KOPT-K1 (cell line): ENCODE measurements around the gene GRM1.

Source experiments
- H3K27ac ChIP-seq: fragments of 200-600 bp; sonication (generic); 2 replicates; pipeline ENCODE4 v1.5.1; 2016; ENCODE audit warnings: antibody characterized with exemption, mild to moderate bottlenecking, low read depth, low read length; ENCODE audit not compliant: poor library complexity, severe bottlenecking
- H3K36me3 ChIP-seq: fragments of 200-600 bp; sonication (generic); 2 replicates; pipeline ENCODE4 v1.5.1; 2017; ENCODE audit warnings: antibody characterized with exemption, mild to moderate bottlenecking, low read length, moderate library complexity; ENCODE audit not compliant: insufficient read depth
- H3K9me3 ChIP-seq: fragments of 200-600 bp; sonication (generic); 2 replicates; pipeline ENCODE4 v1.5.1; 2017; ENCODE audit warnings: antibody characterized with exemption, low read length, mild to moderate bottlenecking; ENCODE audit not compliant: insufficient read depth, poor library complexity, severe bottlenecking

GRM1 gene

DNA sequence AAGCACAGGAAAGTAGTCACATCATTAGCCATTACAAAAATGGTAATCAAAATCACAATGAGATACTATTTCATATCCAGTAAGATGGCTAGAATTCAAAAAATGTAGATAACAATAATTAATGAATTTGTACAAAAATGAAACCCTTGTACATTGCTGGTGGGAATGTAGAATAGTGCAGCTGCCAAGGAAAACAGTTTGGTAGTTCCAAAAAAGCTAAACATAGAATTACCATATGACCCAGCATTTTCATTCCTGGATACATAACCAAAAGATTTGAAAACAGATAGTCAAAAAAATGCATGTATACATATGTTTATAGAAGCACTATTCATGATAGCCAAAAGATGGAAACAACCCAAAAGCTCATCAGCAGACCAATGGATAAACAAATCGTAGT is 263.6 kb downstream of the GRM1 start:
- Histone ChIP-seq H3K9me3 (no peaks in the 10 kb centered on the region), H3K36me3 (no peaks in the 10 kb centered on the region), H3K27ac (no peak overlapping the region)

DNA sequence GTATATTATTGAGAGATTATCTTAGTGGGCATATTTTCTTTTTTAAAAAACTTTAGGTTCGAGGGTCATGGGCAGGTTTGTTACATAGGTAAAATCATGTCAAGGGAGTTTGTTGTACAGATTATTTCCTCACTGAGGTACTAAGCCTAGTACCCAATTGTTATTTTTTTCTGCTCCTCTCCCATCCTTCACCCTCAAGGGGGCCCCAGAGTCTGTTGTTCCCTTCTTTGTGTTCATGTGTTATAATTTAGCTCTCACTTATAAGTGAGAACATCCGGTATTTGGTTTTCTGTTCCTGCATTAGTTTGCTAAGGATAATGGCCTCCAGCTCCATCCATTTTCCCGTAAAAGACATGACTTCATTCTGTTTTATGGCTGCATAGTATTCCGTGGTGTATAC is 266.8 kb downstream of the GRM1 start:
- Histone ChIP-seq H3K36me3 (no peaks in the 10 kb centered on the region), H3K9me3 (no peaks in the 10 kb centered on the region), H3K27ac (no peak overlapping the region)

DNA sequence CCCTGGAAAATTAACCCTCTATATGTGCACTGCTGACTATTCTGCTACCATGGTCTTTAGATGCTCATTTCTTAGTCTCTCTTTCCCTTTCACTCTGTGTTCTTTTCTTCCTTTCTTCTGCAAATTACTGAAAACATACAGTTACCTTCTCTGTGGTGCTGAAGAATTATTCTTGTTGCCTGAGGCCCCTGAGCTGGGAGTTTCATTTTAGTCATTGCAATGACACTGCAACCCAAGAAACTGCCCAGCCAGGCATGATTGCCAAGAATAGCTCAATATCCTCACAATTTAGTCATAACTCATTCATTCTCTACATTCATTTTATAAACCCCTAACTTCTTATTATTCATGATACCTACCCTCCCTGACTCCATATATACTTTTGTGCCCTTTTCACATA is 269.0 kb downstream of the GRM1 start:
- H3K36me3 ChIP-seq = no peaks in the 10 kb centered on the region
- no peak overlapping the region for H3K27ac ChIP-seq
- no peaks in the 10 kb centered on the region for H3K9me3 ChIP-seq

DNA sequence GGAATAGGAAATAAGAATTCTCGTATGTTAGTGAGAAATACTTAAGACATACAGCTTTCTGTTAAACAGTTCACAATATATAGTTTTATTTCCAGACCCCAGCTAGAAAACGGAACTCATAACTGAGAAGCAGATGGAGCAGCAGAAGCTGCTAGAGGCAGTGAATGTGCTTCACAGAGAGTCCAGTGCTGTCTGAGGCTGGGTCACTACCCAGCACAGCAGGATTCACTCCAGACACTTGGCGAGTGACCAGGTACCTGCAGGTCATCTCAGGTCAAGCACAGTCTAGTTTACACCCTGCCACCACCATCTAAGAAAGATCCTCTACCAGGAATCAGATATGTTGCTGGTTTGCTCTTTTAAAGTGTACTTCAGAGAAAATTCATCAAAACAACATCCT is 271.7 kb downstream of the GRM1 start:
- Histone ChIP-seq H3K27ac (no peak overlapping the region), H3K9me3 (no peaks in the 10 kb centered on the region), H3K36me3 (no peaks in the 10 kb centered on the region)

DNA sequence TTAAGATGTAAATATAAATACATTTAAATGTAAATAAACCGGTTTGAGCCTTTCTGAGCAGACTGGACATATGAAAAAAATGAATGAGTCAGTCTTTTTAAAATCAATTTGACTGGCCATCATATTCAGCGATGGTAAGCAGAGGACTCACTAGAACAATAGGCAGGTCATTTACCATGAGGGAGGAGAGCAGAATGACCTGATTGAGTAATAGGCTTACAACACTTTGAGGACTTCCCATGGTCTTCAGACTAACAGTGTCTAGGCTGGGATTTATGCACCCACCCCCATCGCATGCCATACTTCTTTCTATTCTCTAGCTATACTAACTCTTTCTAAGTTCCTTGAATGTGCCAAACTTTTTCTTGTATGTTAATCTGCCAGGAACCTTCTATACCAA is 272.9 kb downstream of the GRM1 start:
- H3K9me3 ChIP-seq = no peaks in the 10 kb centered on the region
- H3K36me3 ChIP-seq = no peaks in the 10 kb centered on the region
- H3K27ac ChIP-seq = no peak overlapping the region

DNA sequence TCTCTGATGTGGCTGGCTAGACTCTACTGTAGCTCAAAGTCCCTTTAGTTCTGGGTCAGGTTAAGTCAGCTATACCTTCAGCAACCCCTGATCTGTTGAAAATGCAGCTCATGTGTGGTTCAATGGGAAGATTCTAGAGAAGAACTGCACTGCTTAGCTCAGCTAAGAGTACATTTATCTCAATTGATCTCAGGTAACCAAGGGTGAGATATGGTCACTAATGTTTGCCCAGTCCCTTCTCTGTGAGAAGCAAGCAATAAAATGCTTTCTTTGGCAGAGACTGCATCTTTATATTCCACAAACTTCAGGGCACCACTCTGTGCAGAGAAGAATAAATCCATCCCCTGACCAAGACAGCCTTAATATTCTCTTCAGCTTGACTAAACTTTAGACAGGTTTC is 274.1 kb downstream of the GRM1 start:
- Histone ChIP-seq H3K36me3 (no peaks in the 10 kb centered on the region), H3K9me3 (no peaks in the 10 kb centered on the region), H3K27ac (no peak overlapping the region)

DNA sequence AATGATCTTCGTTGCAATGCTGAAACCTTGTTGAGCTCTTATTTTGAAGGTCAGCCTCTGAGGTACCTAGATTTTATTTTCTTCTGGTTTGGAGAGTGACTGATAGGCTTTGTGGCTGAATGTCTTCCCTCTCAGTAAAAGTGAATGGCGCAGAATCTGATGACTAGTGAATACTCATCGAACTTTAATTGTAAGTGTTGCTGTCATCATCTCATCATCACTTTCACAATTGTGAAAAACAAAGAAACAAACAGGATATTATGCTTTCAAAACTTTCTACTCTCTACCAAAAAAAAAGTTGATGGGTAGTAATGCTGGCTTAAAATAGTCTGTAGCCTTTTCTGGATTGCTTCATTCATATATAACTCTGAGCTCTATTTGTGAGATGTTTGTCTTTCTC is 275.3 kb downstream of the GRM1 start:
- Histone ChIP-seq H3K27ac (no peak overlapping the region), H3K36me3 (no peaks in the 10 kb centered on the region), H3K9me3 (no peaks in the 10 kb centered on the region)

DNA sequence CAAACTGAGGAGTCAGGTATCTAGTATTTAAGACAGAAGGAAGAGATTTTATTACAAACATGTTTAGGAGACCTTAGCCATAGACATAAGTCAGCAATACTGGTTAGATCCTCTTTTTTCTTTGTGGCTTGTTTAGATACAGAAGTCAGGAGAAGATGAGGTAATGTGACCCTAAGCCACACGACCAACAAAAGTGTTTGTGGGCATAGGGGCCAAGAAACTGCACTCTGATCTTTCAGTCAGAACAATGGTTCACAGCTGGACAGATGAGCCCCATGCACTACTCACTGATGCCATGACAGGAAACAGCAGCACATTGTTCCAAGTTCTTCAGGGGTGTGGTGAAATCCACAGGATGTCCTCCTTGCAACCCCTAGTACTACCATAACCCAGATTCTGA is 276.2 kb downstream of the GRM1 start:
- no peaks in the 10 kb centered on the region for H3K36me3 ChIP-seq
- H3K27ac ChIP-seq = no peak overlapping the region
- no peaks in the 10 kb centered on the region for H3K9me3 ChIP-seq

DNA sequence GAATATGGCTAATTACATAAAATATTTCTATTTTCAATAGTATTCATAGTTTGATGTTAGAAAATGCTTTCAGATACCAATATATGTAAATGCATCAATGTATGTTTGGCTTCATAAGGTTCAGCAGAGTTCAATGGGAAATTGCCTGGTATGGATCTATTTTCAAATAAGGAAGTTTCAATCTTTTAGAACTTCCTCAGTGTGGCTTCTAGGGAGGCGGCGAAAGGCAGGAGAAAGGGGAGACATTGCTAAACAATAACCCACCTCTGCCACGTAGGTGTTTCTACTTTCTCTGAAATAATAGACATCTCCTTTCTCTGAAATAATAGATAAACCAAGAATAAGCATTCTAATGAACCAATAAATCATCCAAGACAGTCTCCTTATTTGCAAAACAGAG is 277.1 kb downstream of the GRM1 start:
- H3K27ac ChIP-seq = no peak overlapping the region
- no peaks in the 10 kb centered on the region for H3K36me3 ChIP-seq
- H3K9me3 ChIP-seq = no peaks in the 10 kb centered on the region

DNA sequence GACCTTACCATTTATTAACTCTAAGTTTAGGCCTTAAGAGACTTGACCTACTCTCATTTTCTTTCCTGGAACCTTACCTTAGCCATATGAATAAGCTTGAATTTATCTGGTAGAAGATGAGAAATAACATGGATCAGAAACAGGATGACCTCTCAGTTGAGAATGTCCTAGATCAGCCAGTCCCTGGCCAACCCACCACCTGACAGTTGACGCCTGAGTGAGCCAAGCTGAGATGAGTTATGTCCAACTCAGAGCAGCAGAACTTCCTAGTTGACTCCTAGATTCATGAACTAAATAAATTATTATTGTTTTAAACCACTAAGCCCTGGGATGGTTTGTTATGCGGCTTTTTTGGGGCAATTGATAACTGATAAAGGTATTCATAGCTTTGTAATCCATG is 281.8 kb downstream of the GRM1 start:
- Histone ChIP-seq H3K27ac (no peak overlapping the region), H3K36me3 (no peaks in the 10 kb centered on the region), H3K9me3 (no peaks in the 10 kb centered on the region)

DNA sequence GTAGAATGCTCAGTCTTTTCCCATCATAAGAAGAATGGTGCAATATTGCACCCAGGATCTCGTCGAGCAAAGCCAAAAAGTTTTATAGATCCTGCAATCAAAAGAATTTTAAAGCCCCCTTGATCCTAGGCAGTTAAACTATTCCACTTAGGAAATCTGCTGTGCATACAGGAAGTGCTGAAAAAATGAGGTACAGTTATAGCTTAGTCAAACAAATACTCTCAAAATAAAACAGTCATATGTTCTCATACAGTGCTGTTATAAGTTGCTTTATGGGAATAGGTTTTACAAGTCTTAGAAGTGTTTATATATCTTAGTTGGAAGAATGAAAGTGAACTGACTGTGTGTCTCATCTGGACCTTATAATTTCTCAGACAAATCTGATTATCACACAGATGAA is 282.2 kb downstream of the GRM1 start:
- Histone ChIP-seq H3K36me3 (no peaks in the 10 kb centered on the region), H3K27ac (no peak overlapping the region), H3K9me3 (no peaks in the 10 kb centered on the region)

DNA sequence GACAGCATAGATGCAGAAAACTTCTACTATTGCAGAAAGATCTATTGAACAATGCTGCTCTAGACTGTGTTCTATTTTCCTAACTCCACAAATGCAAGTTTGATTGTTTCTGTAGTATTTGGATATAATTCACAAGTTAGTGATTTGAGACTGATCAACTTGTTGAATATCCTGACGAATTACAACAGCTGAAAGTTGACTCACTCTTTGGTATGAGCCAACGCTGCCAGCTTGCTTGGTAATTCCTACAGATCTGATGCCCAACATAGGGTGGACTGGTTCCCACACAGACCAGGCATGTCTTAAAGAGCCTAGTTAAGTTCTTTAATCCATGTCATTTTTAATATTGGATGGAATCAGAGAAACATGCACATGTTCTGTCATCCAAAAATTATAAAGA is 283.7 kb downstream of the GRM1 start:
- H3K9me3 ChIP-seq = no peaks in the 10 kb centered on the region

DNA sequence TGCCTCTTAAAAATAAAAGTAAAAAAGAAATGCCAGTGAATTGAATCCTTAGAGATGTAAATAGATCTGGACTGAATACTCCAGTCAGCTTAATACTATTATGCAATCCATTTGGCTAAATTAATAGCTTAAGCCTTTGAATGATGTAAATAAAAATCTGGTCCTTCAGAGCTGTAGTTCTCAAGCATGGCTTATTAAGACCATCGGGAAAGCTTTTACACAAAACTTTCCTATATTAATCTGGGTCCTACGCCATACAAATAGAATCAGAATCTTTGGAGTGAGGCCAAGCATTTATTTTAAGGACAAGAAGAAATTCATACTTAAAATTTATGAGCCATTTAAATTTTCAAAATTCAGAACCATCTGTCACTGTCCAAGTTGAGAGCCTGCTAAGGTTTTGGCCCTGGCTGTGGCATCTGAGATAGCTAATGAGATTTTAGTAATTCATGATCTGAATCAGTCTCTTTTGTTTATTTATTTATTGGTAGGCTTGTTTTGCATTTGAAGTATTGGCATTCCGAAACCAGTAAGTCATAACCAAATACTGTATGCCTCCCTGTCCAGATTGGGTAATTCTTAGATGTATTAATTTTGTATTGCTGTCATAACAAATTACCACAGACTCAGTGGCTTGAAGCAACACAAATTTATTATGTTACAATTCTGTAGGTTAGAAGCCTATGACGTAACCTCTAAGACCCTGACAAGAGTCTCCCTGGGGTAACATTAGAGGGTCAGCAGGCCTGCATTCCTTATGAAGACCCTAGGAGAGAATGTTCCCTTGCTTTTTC is 286.7 kb downstream of the GRM1 start:
- Histone ChIP-seq H3K27ac (no peak overlapping the region), H3K36me3 (no peaks in the 10 kb centered on the region), H3K9me3 (no peaks in the 10 kb centered on the region)

More for the DNA sequence above, 283.7 kb downstream of the GRM1 start:
- Histone ChIP-seq H3K27ac (no peak overlapping the region), H3K36me3 (no peaks in the 10 kb centered on the region)

DNA sequence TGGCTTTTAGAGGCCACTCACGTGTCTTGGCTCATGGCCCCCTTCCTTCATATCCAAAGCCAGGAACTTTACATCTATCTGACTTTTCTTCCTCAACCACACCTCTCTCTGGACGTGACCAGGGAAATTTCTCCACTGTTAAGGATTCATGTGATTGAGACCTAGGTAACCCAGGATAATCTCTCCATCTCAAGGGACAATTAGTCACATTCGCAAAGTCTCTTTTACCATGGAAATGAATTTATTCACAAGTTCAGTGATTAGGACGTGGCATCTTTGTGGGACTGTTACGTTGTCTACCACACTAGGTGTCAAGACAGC is 287.3 kb downstream of the GRM1 start:
- Histone ChIP-seq H3K36me3 (no peaks in the 10 kb centered on the region), H3K9me3 (no peaks in the 10 kb centered on the region), H3K27ac (no peak overlapping the region)

DNA sequence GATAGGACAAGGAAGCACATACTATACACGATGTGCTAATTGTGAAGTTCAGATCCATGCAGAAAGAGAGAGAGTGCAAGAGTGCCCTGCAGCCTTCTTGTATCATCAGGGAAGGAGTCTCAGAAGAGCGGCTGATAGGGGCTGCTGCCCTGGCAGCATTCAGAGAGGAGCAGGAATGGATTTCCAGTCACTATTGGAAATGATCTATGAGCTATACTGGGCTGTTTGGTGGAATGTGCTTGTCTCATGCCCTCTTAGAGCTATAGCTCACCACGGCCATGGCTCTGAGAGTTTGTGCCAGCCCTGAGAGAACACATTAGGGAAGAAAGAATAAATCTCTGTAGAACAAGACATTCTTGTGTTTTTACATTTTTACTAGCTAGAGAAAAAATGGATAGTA is 302.2 kb downstream of the GRM1 start:
- Histone ChIP-seq H3K27ac (no peak overlapping the region), H3K9me3 (no peaks in the 10 kb centered on the region), H3K36me3 (no peaks in the 10 kb centered on the region)

DNA sequence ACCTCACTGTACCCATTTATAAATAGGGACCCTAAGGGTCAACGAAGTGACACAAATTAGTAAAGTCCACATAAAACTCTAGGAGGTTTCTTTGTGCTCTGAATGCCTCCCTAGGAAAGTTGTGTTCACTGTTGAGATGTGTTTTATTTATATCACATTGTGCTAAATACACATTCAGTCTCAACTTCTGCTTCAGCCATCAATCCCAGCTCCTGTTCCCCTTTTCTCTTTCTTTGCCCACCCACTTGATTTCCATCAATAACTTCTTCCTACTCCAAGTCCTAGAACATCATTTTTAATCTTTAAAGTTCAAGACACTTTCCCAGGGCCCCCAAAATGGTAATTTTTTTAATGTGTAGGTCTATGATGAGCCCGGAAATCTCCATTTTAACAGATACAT is 306.5 kb downstream of the GRM1 start:
- Histone ChIP-seq H3K9me3 (no peaks in the 10 kb centered on the region), H3K36me3 (no peaks in the 10 kb centered on the region), H3K27ac (no peak overlapping the region)
